Neural progenitor cell (in vitro differentiated cells): Measurements from ENCODE around the gene ATPAF2. TPM values are rescaled to one million over a fixed set of nuclear protein-coding genes. Genes with fewer than 3 reads are reported as not detected.

ENCODE experiments used
- DNase-seq: peaks from one replicate; pipeline ENCODE4 v3.0.0-alpha.2; 2016; ENCODE audit warnings: low spot score
- H2AFZ ChIP-seq: fragments of 200-600 bp; sonication (generic); replicated peaks from 2 replicates; pipeline ENCODE4 v1.6.1; 2016; ENCODE audit warnings: antibody characterized with exemption
- H3F3A ChIP-seq: fragments of 200-600 bp; sonication (generic); 2 replicates; pipeline ENCODE4 v1.6.1; 2016; ENCODE audit warnings: antibody characterized with exemption, low read depth
- H3K27ac ChIP-seq: fragments of 200-600 bp; sonication (generic); 2 replicates; pipeline ENCODE4 v1.5.1; 2016; ENCODE audit warnings: mild to moderate bottlenecking
- H3K27me3 ChIP-seq: fragments of 200-600 bp; sonication (generic); 2 replicates; pipeline ENCODE4 v1.6.1; 2016; ENCODE audit warnings: mild to moderate bottlenecking, moderate library complexity
- H3K36me3 ChIP-seq: fragments of 200-600 bp; sonication (generic); 2 replicates; pipeline ENCODE4 v1.5.1; 2016
- H3K4me1 ChIP-seq: fragments of 200-600 bp; sonication (generic); 2 replicates; pipeline ENCODE4 v1.6.1; 2016; ENCODE audit warnings: mixed run types
- H3K4me2 ChIP-seq: fragments of 200-600 bp; sonication (generic); 2 replicates; pipeline ENCODE4 v1.6.1; 2016
- H3K4me3 ChIP-seq: fragments of 200-600 bp; sonication (generic); 2 replicates; pipeline ENCODE4 v1.5.1; 2016
- H3K79me2 ChIP-seq: fragments of 200-600 bp; sonication (generic); 2 replicates; pipeline ENCODE4 v1.6.1; 2016; ENCODE audit warnings: low read depth
- H3K9ac ChIP-seq: fragments of 200-600 bp; sonication (generic); 2 replicates; pipeline ENCODE4 v1.6.1; 2016
- H3K9me3 ChIP-seq: fragments of 200-600 bp; sonication (generic); 2 replicates; pipeline ENCODE4 v1.5.1; 2016; ENCODE audit warnings: low read depth
- H4K20me1 ChIP-seq: fragments of 200-600 bp; sonication (generic); 2 replicates; pipeline ENCODE4 v1.6.1; 2016; ENCODE audit warnings: low read depth
- H3K27ac Mint-ChIP-seq: 3 replicates; pipeline ENCODE4 v1.8.0; 2021; ENCODE audit warnings: mixed read lengths
- H3K27me3 Mint-ChIP-seq: 2 replicates; pipeline ENCODE4 v1.8.0; 2022; ENCODE audit warnings: low read depth, mild to moderate bottlenecking, inconsistent platforms, moderate library complexity, mixed read lengths; ENCODE audit not compliant: insufficient read depth
- H3K36me3 Mint-ChIP-seq: 3 replicates; pipeline ENCODE4 v1.8.0; 2021; ENCODE audit warnings: mixed read lengths
- H3K4me1 Mint-ChIP-seq: 3 replicates; pipeline ENCODE4 v1.8.0; 2021; ENCODE audit warnings: mixed read lengths
- H3K4me3 Mint-ChIP-seq: 3 replicates; pipeline ENCODE4 v1.8.0; 2021; ENCODE audit warnings: mild to moderate bottlenecking, moderate library complexity, mixed read lengths
- H3K9me3 Mint-ChIP-seq: 3 replicates; pipeline ENCODE4 v1.8.0; 2020; ENCODE audit warnings: mixed read lengths
- CTCF ChIP-seq: fragments of 200-600 bp; sonication (generic); IDR thresholded peaks from 2 replicates; pipeline ENCODE4 v1.5.1; 2017; ENCODE audit warnings: antibody characterized with exemption, mild to moderate bottlenecking
- EZH2 ChIP-seq: fragments of 200-600 bp; sonication (generic); IDR thresholded peaks from 2 replicates; pipeline ENCODE4 v1.6.1; 2017; ENCODE audit warnings: antibody characterized with exemption, mild to moderate bottlenecking, moderate library complexity
- EZH2phosphoT487 ChIP-seq: fragments of 200-600 bp; sonication (generic); IDR thresholded peaks from 2 replicates; pipeline ENCODE4 v1.6.1; 2017; ENCODE audit warnings: antibody characterized with exemption
- total RNA-seq: library from RNA; depleted of rRNA; stranded (reverse); fragments of >200 nt; gene quantifications from 2 replicates; pipeline ENCODE4 v1.2.3, GENCODE V29; 2015; ENCODE audit warnings: low replicate concordance

The ATPAF2 gene
- total RNA-seq, 1 donor from 2014 or later: 9.6 TPM

DNA sequence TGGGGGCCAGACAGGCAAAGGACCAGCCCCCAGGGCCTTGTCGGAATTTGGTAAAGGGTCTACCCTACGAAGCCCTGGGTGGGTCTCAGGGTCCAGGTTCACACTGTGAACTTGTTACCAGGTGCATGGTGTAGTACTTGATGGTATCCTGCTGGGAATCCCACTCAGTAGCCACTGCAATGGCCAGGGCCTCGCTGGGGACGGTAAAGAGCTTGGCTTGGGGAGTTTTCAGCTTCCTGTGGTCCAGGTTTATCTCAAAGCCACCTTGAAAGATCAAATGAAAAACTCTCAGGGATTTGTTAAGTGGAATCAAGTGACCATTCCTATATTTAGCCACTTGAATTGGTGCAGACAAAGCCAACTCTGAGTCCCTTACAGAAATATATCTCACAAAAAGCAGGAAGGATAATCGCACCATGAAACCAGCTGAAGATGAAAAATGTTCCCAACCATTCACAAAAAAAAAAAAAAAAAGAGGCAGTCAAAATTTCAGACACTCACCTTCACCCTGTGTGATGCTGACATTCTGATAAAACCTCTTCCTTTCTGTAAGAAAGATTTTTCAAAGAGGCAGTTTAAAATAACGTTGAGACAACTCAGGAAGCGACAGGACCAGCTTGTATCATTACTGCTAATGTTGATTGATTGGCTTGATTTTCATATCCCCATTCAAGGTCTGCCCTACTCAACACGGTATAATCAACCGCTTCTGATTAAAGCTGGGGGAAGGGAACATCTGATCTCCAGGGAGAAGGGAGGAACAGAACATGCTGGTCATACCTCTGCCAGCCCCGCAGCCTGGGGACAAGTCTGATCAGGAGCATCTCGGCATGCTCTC, 10.6 kb downstream of the ATPAF2 start:
- Mint-ChIP-seq H3K4me1 (peaks cover 14% of the 10 kb centered on the region), H3K27me3 (no peaks in the 10 kb centered on the region), H3K9me3 (no peaks in the 10 kb centered on the region), H3K36me3 (peaks cover 2% of the 10 kb centered on the region), H3K4me3 (no peak overlapping the region), H3K27ac (no peak overlapping the region)
- H2AFZ ChIP-seq: no peak overlapping the region
- H3K4me3 ChIP-seq: no peak overlapping the region
- TF ChIP-seq EZH2phosphoT487 (no peak), CTCF (no peak), EZH2 (no peak)
- H3K27ac ChIP-seq: no peak overlapping the region
- H3K9me3 ChIP-seq: no peaks in the 10 kb centered on the region
- no peaks in the 10 kb centered on the region for H3K4me1 ChIP-seq
- H3K79me2 ChIP-seq: no peaks in the 10 kb centered on the region
- no peak for DNase-seq
- H3F3A ChIP-seq: no peaks in the 10 kb centered on the region
- no peaks in the 10 kb centered on the region for H3K36me3 ChIP-seq
- no peak overlapping the region for H3K9ac ChIP-seq
- H3K4me2 ChIP-seq: no peak overlapping the region
- no peaks in the 10 kb centered on the region for H4K20me1 ChIP-seq
- H3K27me3 ChIP-seq: no peaks in the 10 kb centered on the region

DNA sequence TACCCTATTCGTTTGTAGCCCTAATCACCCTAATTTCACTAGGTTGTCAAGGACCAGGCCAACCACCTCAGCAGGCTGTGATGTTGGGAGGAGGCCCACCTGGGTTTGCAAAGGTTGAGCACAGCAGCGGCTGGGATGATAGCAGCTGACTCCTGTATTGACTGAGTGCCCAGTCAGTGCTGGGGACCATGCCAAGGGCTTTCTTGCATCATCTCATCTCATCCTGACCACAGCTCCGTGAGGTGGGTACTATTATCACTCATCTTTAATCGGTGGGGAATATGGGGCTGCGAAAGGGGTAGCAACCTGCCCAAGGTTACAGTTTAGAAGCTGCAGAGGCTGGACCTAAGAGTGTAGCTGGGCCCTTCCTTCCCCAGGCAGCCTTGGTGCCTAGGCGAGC, 11.7 kb downstream of the ATPAF2 start:
- Histone ChIP-seq H3K4me1 (no peaks in the 10 kb centered on the region), H3K79me2 (no peaks in the 10 kb centered on the region), H3K4me3 (no peak overlapping the region), H2AFZ (no peak overlapping the region), H3K9ac (no peak overlapping the region), H3K27me3 (no peaks in the 10 kb centered on the region), H3K27ac (no peak overlapping the region), H3K36me3 (no peaks in the 10 kb centered on the region), H4K20me1 (no peaks in the 10 kb centered on the region), H3K4me2 (no peak overlapping the region), H3K9me3 (no peaks in the 10 kb centered on the region), H3F3A (no peaks in the 10 kb centered on the region)
- DNase-seq: no peak
- peak overlapping the region; percentile 14 for H3K27ac Mint-ChIP-seq
- TF ChIP-seq CTCF: no peak
- TF ChIP-seq EZH2phosphoT487: no peak
- TF ChIP-seq EZH2: no peak
- H3K36me3 Mint-ChIP-seq: peaks cover 2% of the 10 kb centered on the region
- no peaks in the 10 kb centered on the region for H3K9me3 Mint-ChIP-seq
- H3K4me3 Mint-ChIP-seq: no peak overlapping the region
- H3K27me3 Mint-ChIP-seq: no peaks in the 10 kb centered on the region
- H3K4me1 Mint-ChIP-seq: peaks cover 11% of the 10 kb centered on the region

- Mint-ChIP-seq H3K9me3 (no peaks in the 10 kb centered on the region), H3K27ac (no peak overlapping the region), H3K36me3 (peaks cover 2% of the 10 kb centered on the region), H3K4me1 (peaks cover 11% of the 10 kb centered on the region), H3K4me3 (no peak overlapping the region), H3K27me3 (no peaks in the 10 kb centered on the region)
- no peaks in the 10 kb centered on the region for H3K79me2 ChIP-seq
- H2AFZ ChIP-seq: no peak overlapping the region
- no peak overlapping the region for H3K4me2 ChIP-seq
- no peak overlapping the region for H3K4me3 ChIP-seq
- H3F3A ChIP-seq: no peaks in the 10 kb centered on the region
- H3K27ac ChIP-seq: no peak overlapping the region
- DNase-seq: no peak
- no peaks in the 10 kb centered on the region for H3K27me3 ChIP-seq
- TF ChIP-seq EZH2phosphoT487: no peak
- no peak for TF ChIP-seq CTCF
- no peak for TF ChIP-seq EZH2
- no peaks in the 10 kb centered on the region for H3K4me1 ChIP-seq
- H4K20me1 ChIP-seq: no peaks in the 10 kb centered on the region
- no peaks in the 10 kb centered on the region for H3K36me3 ChIP-seq
- H3K9ac ChIP-seq: no peak overlapping the region
- H3K9me3 ChIP-seq: no peaks in the 10 kb centered on the region
These were observed 12.8 kb downstream of the ATPAF2 start for GRCh38 chr17:18025945-18026776.
